Tibial nerve (tissue), 4 donors: ENCODE data around the gene WFS1. TPM values are rescaled to one million over a fixed set of nuclear protein-coding genes. Genes with fewer than 3 reads are reported as not detected.

Experiments
- DNase-seq, 2 donors: peaks; one replicate each; pipeline ENCODE4 v3.0.0-alpha.2; 2019; ENCODE audit warnings: low spot score in 2 of 2
- H3K27ac ChIP-seq, 4 donors: fragments of 200-600 bp; sonication (generic) in 3 of 4; one replicate each; pipeline ENCODE4 v1.5.1; 2017 to 2019; ENCODE audit warnings: mild to moderate bottlenecking in 1 of 4
- H3K27me3 ChIP-seq, 2 donors: fragments of 200-600 bp; sonication (generic) in 1 of 2; one replicate each; pipeline versions ENCODE4 v1.5.1 to v1.6.0; 2017 to 2019
- H3K36me3 ChIP-seq, 3 donors: fragments of 200-600 bp; sonication (generic); one replicate each; pipeline ENCODE4 v1.5.1; 2018 to 2019
- H3K4me1 ChIP-seq, 4 donors: fragments of 200-600 bp; sonication (generic) in 3 of 4; one replicate each; pipeline ENCODE4 v1.5.1; 2017 to 2019
- H3K4me3 ChIP-seq, 4 donors: fragments of 200-600 bp; sonication (generic) in 3 of 4; one replicate each; pipeline ENCODE4 v1.5.1; 2017 to 2019; ENCODE audit warnings: mild to moderate bottlenecking in 1 of 4, moderate library complexity in 1 of 4
- H3K9me3 ChIP-seq, 4 donors: fragments of 200-600 bp; sonication (generic) in 3 of 4; one replicate each; pipeline ENCODE4 v1.5.1; 2017 to 2019
- CTCF ChIP-seq, 5 experiments: fragments of 200-600 bp in 3 of 5; fragments of 450-650 bp in 2 of 5; sonication (generic) in 3 of 5; IDR thresholded peaks; one replicate each; pipeline ENCODE4 v1.5.1; 2016 to 2019; ENCODE audit warnings: antibody characterized with exemption in 5 of 5, mild to moderate bottlenecking in 3 of 5, moderate library complexity in 2 of 5
- EP300 ChIP-seq, 2 donors: sonication (generic); formaldehyde crosslinking; IDR thresholded peaks; one replicate each; pipeline ENCODE4 v1.6.1; 2017; ENCODE audit warnings: antibody characterized with exemption in 2 of 2, mild to moderate bottlenecking in 1 of 2
- POLR2A ChIP-seq, 2 donors: fragments of 450-650 bp; IDR thresholded peaks; one replicate each; pipeline ENCODE4 v1.6.1; 2017; ENCODE audit warnings: antibody characterized with exemption in 2 of 2, mild to moderate bottlenecking in 2 of 2, moderate library complexity in 2 of 2
- WGBS, 2 donors: methylation state at CpG; one replicate each; pipeline ENCODE4 v1.1.5; 2018; 5-methylcytosine and 5-hydroxymethylcytosine counted together
- total RNA-seq, 4 donors: library from RNA; depleted of rRNA; stranded (reverse); fragments of >200 nt; gene quantifications; one replicate each; pipeline ENCODE4 v1.1.0, GENCODE V29; 2016

Gene WFS1
- total RNA-seq, 4 donors from 2014 or later = 52.8 to 125 (median 57.9) TPM

- Histone ChIP-seq H3K4me3 (no peak overlapping the region), H3K27me3 (no peaks in the 10 kb centered on the region), H3K27ac (no peak overlapping the region), H3K9me3 (no peaks in the 10 kb centered on the region), H3K4me1 (no peaks in the 10 kb centered on the region), H3K36me3 (peaks cover 0 to 99% (median 4%) of the 10 kb centered on the region in 3 donors)
- WGBS, 2 donors = 93 to 98% methylated on average over 26 to 27 of the region's 27 CpGs
- TF ChIP-seq POLR2A (IDR thresholded peaks at IDR 0.05) (no peak), CTCF (IDR thresholded peaks at IDR 0.05) (no peak), EP300 (IDR thresholded peaks at IDR 0.05) (no peak)
- DNase-seq = no peak
Observed at GRCh38 chr4:6294705-6295421, 25.2 kb downstream of the WFS1 start.

- no peak overlapping the region for H3K4me3 ChIP-seq
- TF ChIP-seq CTCF (IDR thresholded peaks at IDR 0.05) (no peak), EP300 (IDR thresholded peaks at IDR 0.05) (no peak), POLR2A (IDR thresholded peaks at IDR 0.05) (no peak)
- no peaks in the 10 kb centered on the region for H3K27me3 ChIP-seq
- H3K27ac ChIP-seq = no peak overlapping the region
- H3K36me3 ChIP-seq = peaks cover 0 to 99% (median 4%) of the 10 kb centered on the region in 3 donors
- no peaks in the 10 kb centered on the region for H3K9me3 ChIP-seq
- no peaks in the 10 kb centered on the region for H3K4me1 ChIP-seq
- DNase-seq = no peak
- 93 to 94% methylated on average over 14 of the region's 14 CpGs for WGBS, 2 donors
Observed at GRCh38 chr4:6295495-6295894, 25.8 kb downstream of the WFS1 start.

- 86 to 90% methylated on average over 9 of the region's 9 CpGs for WGBS, 2 donors
Observed at GRCh38 chr4:6296026-6296425, 26.4 kb downstream of the WFS1 start.

GRCh38 chr4:6297266-6297815 is 27.7 kb downstream of the WFS1 start:
- Histone ChIP-seq H3K9me3 (no peaks in the 10 kb centered on the region), H3K36me3 (peaks cover 4 to 99% (median 4%) of the 10 kb centered on the region in 3 donors), H3K4me3 (no peak overlapping the region), H3K27me3 (no peaks in the 10 kb centered on the region), H3K27ac (no peak overlapping the region), H3K4me1 (no peaks in the 10 kb centered on the region)
- no peak for DNase-seq
- no peak for TF ChIP-seq EP300 (IDR thresholded peaks at IDR 0.05)
- no peak for TF ChIP-seq CTCF (IDR thresholded peaks at IDR 0.05)
- no peak for TF ChIP-seq POLR2A (IDR thresholded peaks at IDR 0.05)
- WGBS, 2 donors = 85 to 88% methylated on average over 15 of the region's 15 CpGs

More at GRCh38 chr4:6296026-6296425, 26.4 kb downstream of the WFS1 start:
- peaks cover 0 to 99% (median 4%) of the 10 kb centered on the region in 3 donors for H3K36me3 ChIP-seq
- DNase-seq = no peak
- no peak for TF ChIP-seq POLR2A (IDR thresholded peaks at IDR 0.05)
- TF ChIP-seq CTCF (IDR thresholded peaks at IDR 0.05) = no peak
- no peak for TF ChIP-seq EP300 (IDR thresholded peaks at IDR 0.05)
- no peaks in the 10 kb centered on the region for H3K9me3 ChIP-seq
- no peak overlapping the region for H3K27ac ChIP-seq
- H3K27me3 ChIP-seq = no peaks in the 10 kb centered on the region
- H3K4me1 ChIP-seq = no peaks in the 10 kb centered on the region
- H3K4me3 ChIP-seq = no peak overlapping the region

- Histone ChIP-seq H3K4me1 (no peaks in the 10 kb centered on the region), H3K27ac (no peak overlapping the region), H3K4me3 (no peak overlapping the region), H3K9me3 (no peaks in the 10 kb centered on the region), H3K27me3 (no peaks in the 10 kb centered on the region), H3K36me3 (peaks cover 4 to 99% (median 6%) of the 10 kb centered on the region in 3 donors)
- TF ChIP-seq POLR2A (IDR thresholded peaks at IDR 0.05) (no peak), CTCF (IDR thresholded peaks at IDR 0.05) (no peak), EP300 (IDR thresholded peaks at IDR 0.05) (no peak)
- WGBS, 2 donors = 88 to 92% methylated on average over 13 of the region's 13 CpGs
- no peak for DNase-seq
Observed at GRCh38 chr4:6298035-6298434, 28.4 kb downstream of the WFS1 start.
